CD4-positive, alpha-beta T cell treated with Interleukin-10 for 1 hour (primary cell): Measurements from ENCODE around the gene QTRT2.

Experiments
- DNase-seq: peaks from one replicate; pipeline ENCODE4 v3.0.0-alpha.2; 2020

Gene QTRT2

GRCh38 chr3:114127517-114127916 lies 71.0 kb downstream of the QTRT2 start:
- DNase-seq: no peak

GRCh38 chr3:114128231-114128630 lies 71.7 kb downstream of the QTRT2 start:
- DNase-seq: no peak

- DNase-seq: no peak
These were observed 72.3 kb downstream of the QTRT2 start for GRCh38 chr3:114128826-114129225.

GRCh38 chr3:114132500-114132899 lies 76.0 kb downstream of the QTRT2 start:
- DNase-seq: no peak

GRCh38 chr3:114133947-114134346 lies 77.4 kb downstream of the QTRT2 start:
- no peak for DNase-seq
